ENCODE results near the gene GASK1A. TPM values are rescaled to one million over a fixed set of nuclear protein-coding genes. Genes with fewer than 3 reads are reported as not detected.

The GASK1A gene
- 5.0 TPM for polyA plus RNA-seq
- long read RNA-seq, donor 1 = 0 reads
- long read RNA-seq, donor 2, partial matches to known transcripts = 0 of 1 reads
- long read RNA-seq, donor 2, other reads (novel, unspliced or antisense) = 0 of 1 reads
- long read RNA-seq, donor 3 = 0 reads
- long read RNA-seq, donor 4 = 0 reads
- long read RNA-seq, donor 5 = 0 reads
- long read RNA-seq, donor 6 = 0 reads
- long read RNA-seq, donor 7, partial matches to known transcripts = 0 of 1 reads
- long read RNA-seq, donor 7, other reads (novel, unspliced or antisense) = 0 of 1 reads
- long read RNA-seq, donor 8, partial matches to known transcripts = 0 of 1 reads
- long read RNA-seq, donor 8, other reads (novel, unspliced or antisense) = 0 of 1 reads
- long read RNA-seq, donor 9 = 0 reads
- long read RNA-seq, donor 10, partial matches to known transcripts = 0 of 1 reads
- long read RNA-seq, donor 10, other reads (novel, unspliced or antisense) = 0 of 1 reads
- long read RNA-seq, donor 11 = 0 reads

- peak within 1 kb of the TSS; percentile 46 for H3K4me3 ChIP-seq (ENCODE audit: low read length)
- H3K36me3 ChIP-seq (ENCODE audit: control insufficient read depth, insufficient read depth, low read length) = no peaks in the 10 kb centered on the region
- peaks cover 3% of the 10 kb centered on the region for H3K9me3 ChIP-seq (ENCODE audit: control insufficient read depth, low read depth, low read length)
- peaks cover 26% of the 10 kb centered on the region for H3K27me3 ChIP-seq (ENCODE audit: control insufficient read depth, insufficient read depth, low read length)
- DNase-seq = peak; percentile 30 to 70
- 14% methylated on average over 1 of the region's 80 CpGs for WGBS (ENCODE audit: insufficient coverage, low lambda C conversion rate)
- H3K27ac ChIP-seq (ENCODE audit: low read length) = no peak within 1 kb of the TSS
- H3K4me1 ChIP-seq (ENCODE audit: control insufficient read depth, insufficient read depth, low read length) = peaks cover 5% of the 10 kb centered on the region
Measured at GRCh38 chr3:42979044-42979972, at the start of gene GASK1A. TSS of gene GASK1A (plus strand) at chr3:42979311. CDS start at chr3:42979643, 332 bp downstream.

GRCh38 chr3:42934111-42934510 lies 45.0 kb upstream of the GASK1A start:
- Histone ChIP-seq H3K4me1 (ENCODE audit: control insufficient read depth, insufficient read depth, low read length) (no peaks in the 10 kb centered on the region), H3K27me3 (ENCODE audit: control insufficient read depth, insufficient read depth, low read length) (no peaks in the 10 kb centered on the region), H3K4me3 (ENCODE audit: low read length) (no peak overlapping the region), H3K27ac (ENCODE audit: low read length) (no peak overlapping the region), H3K9me3 (ENCODE audit: control insufficient read depth, low read depth, low read length) (peaks cover 5% of the 10 kb centered on the region), H3K36me3 (ENCODE audit: control insufficient read depth, insufficient read depth, low read length) (no peaks in the 10 kb centered on the region)
- DNase-seq = no peak
- no CpG with 5 or more reads among the region's 5 CpGs for WGBS (ENCODE audit: insufficient coverage, low lambda C conversion rate)

- WGBS (ENCODE audit: insufficient coverage, low lambda C conversion rate) = 40% methylated on average over 1 of the region's 2 CpGs
- no peaks in the 10 kb centered on the region for H3K4me1 ChIP-seq (ENCODE audit: control insufficient read depth, insufficient read depth, low read length)
- no peak for DNase-seq
Measured at GRCh38 chr3:42934910-42935309, 44.2 kb upstream of the GASK1A start.

GRCh38 chr3:42935472-42935871 lies 43.6 kb upstream of the GASK1A start:
- WGBS (ENCODE audit: insufficient coverage, low lambda C conversion rate) = no CpG with 5 or more reads among the region's 1 CpG
- Histone ChIP-seq H3K27me3 (ENCODE audit: control insufficient read depth, insufficient read depth, low read length) (no peaks in the 10 kb centered on the region), H3K4me3 (ENCODE audit: low read length) (no peak overlapping the region), H3K4me1 (ENCODE audit: control insufficient read depth, insufficient read depth, low read length) (no peaks in the 10 kb centered on the region), H3K9me3 (ENCODE audit: control insufficient read depth, low read depth, low read length) (peaks cover 5% of the 10 kb centered on the region), H3K27ac (ENCODE audit: low read length) (no peak overlapping the region), H3K36me3 (ENCODE audit: control insufficient read depth, insufficient read depth, low read length) (no peaks in the 10 kb centered on the region)
- DNase-seq = no peak

More at GRCh38 chr3:42934910-42935309, 44.2 kb upstream of the GASK1A start:
- H3K27me3 ChIP-seq (ENCODE audit: control insufficient read depth, insufficient read depth, low read length) = no peaks in the 10 kb centered on the region
- no peak overlapping the region for H3K4me3 ChIP-seq (ENCODE audit: low read length)
- no peak overlapping the region for H3K27ac ChIP-seq (ENCODE audit: low read length)
- H3K36me3 ChIP-seq (ENCODE audit: control insufficient read depth, insufficient read depth, low read length) = no peaks in the 10 kb centered on the region
- peaks cover 5% of the 10 kb centered on the region for H3K9me3 ChIP-seq (ENCODE audit: control insufficient read depth, low read depth, low read length)

GRCh38 chr3:42936157-42936981 lies 42.7 kb upstream of the GASK1A start:
- no peak overlapping the region for H3K27ac ChIP-seq (ENCODE audit: low read length)
- peak; percentile 15 to 73 for DNase-seq
- no peaks in the 10 kb centered on the region for H3K27me3 ChIP-seq (ENCODE audit: control insufficient read depth, insufficient read depth, low read length)
- H3K36me3 ChIP-seq (ENCODE audit: control insufficient read depth, insufficient read depth, low read length) = peaks cover 2% of the 10 kb centered on the region
- peak overlapping the region; percentile 57 for H3K4me3 ChIP-seq (ENCODE audit: low read length)
- H3K4me1 ChIP-seq (ENCODE audit: control insufficient read depth, insufficient read depth, low read length) = no peaks in the 10 kb centered on the region
- peaks cover 5% of the 10 kb centered on the region for H3K9me3 ChIP-seq (ENCODE audit: control insufficient read depth, low read depth, low read length)
- 37% methylated on average over 6 of the region's 43 CpGs for WGBS (ENCODE audit: insufficient coverage, low lambda C conversion rate)

- Histone ChIP-seq H3K27me3 (ENCODE audit: control insufficient read depth, insufficient read depth, low read length) (no peaks in the 10 kb centered on the region), H3K36me3 (ENCODE audit: control insufficient read depth, insufficient read depth, low read length) (peaks cover 6% of the 10 kb centered on the region), H3K4me1 (ENCODE audit: control insufficient read depth, insufficient read depth, low read length) (no peaks in the 10 kb centered on the region), H3K27ac (ENCODE audit: low read length) (no peak overlapping the region), H3K4me3 (ENCODE audit: low read length) (no peak overlapping the region), H3K9me3 (ENCODE audit: control insufficient read depth, low read depth, low read length) (peaks cover 5% of the 10 kb centered on the region)
- WGBS (ENCODE audit: insufficient coverage, low lambda C conversion rate) = 100% methylated on average over 2 of the region's 3 CpGs
- DNase-seq = no peak
Measured at GRCh38 chr3:42937334-42937733, 41.8 kb upstream of the GASK1A start.

- H3K4me3 ChIP-seq (ENCODE audit: low read length) = no peak overlapping the region
- no peak for DNase-seq
- H3K9me3 ChIP-seq (ENCODE audit: control insufficient read depth, low read depth, low read length) = no peaks in the 10 kb centered on the region
- H3K36me3 ChIP-seq (ENCODE audit: control insufficient read depth, insufficient read depth, low read length) = peaks cover 6% of the 10 kb centered on the region
- H3K27ac ChIP-seq (ENCODE audit: low read length) = no peak overlapping the region
- H3K4me1 ChIP-seq (ENCODE audit: control insufficient read depth, insufficient read depth, low read length) = no peaks in the 10 kb centered on the region
- 100% methylated on average over 1 of the region's 1 CpG for WGBS (ENCODE audit: insufficient coverage, low lambda C conversion rate)
- no peaks in the 10 kb centered on the region for H3K27me3 ChIP-seq (ENCODE audit: control insufficient read depth, insufficient read depth, low read length)
Measured at GRCh38 chr3:42942693-42943092, 36.4 kb upstream of the GASK1A start.

- Histone ChIP-seq H3K27me3 (ENCODE audit: control insufficient read depth, insufficient read depth, low read length) (no peaks in the 10 kb centered on the region), H3K4me3 (ENCODE audit: low read length) (no peak overlapping the region), H3K9me3 (ENCODE audit: control insufficient read depth, low read depth, low read length) (no peaks in the 10 kb centered on the region), H3K4me1 (ENCODE audit: control insufficient read depth, insufficient read depth, low read length) (no peaks in the 10 kb centered on the region), H3K27ac (ENCODE audit: low read length) (no peak overlapping the region), H3K36me3 (ENCODE audit: control insufficient read depth, insufficient read depth, low read length) (peaks cover 6% of the 10 kb centered on the region)
- 100% methylated on average over 1 of the region's 5 CpGs for WGBS (ENCODE audit: insufficient coverage, low lambda C conversion rate)
- DNase-seq = no peak
Measured at GRCh38 chr3:42946050-42946449, 33.1 kb upstream of the GASK1A start.

- Histone ChIP-seq H3K27ac (ENCODE audit: low read length) (no peak overlapping the region), H3K9me3 (ENCODE audit: control insufficient read depth, low read depth, low read length) (no peaks in the 10 kb centered on the region), H3K4me1 (ENCODE audit: control insufficient read depth, insufficient read depth, low read length) (no peaks in the 10 kb centered on the region), H3K4me3 (ENCODE audit: low read length) (no peak overlapping the region), H3K36me3 (ENCODE audit: control insufficient read depth, insufficient read depth, low read length) (no peaks in the 10 kb centered on the region), H3K27me3 (ENCODE audit: control insufficient read depth, insufficient read depth, low read length) (no peaks in the 10 kb centered on the region)
- no peak for DNase-seq
- 60% methylated on average over 1 of the region's 3 CpGs for WGBS (ENCODE audit: insufficient coverage, low lambda C conversion rate)
Measured at GRCh38 chr3:42957573-42957972, 21.5 kb upstream of the GASK1A start.
